RWPE2 (cell line): ENCODE results near the gene MYF6.
A peak's percentile ranks its signal among the peaks of the same experiment; 100 is the strongest.

ENCODE experiments used
- ATAC-seq: fragments of 200-7000 bp; cut with Tn5 transposase; 3 replicates; pipeline ENCODE4 v1.9.1; 2021; ENCODE audit warnings: low read depth
- DNase-seq: peaks from one replicate; pipeline ENCODE4 v3.0.0-alpha.2; 2020; ENCODE audit warnings: low spot score
- H3K27ac ChIP-seq: fragments of 450-650 bp; 2 replicates; pipeline ENCODE4 v1.5.1; 2017; ENCODE audit warnings: mild to moderate bottlenecking; ENCODE audit not compliant: poor library complexity, severe bottlenecking
- H3K27me3 ChIP-seq: fragments of 250-450 bp; sonication (Bioruptor Pico); 2 replicates; pipeline ENCODE4 v1.5.1; 2021; ENCODE audit warnings: mild to moderate bottlenecking, moderate library complexity; ENCODE audit not compliant: insufficient read depth, poor library complexity, severe bottlenecking
- H3K36me3 ChIP-seq: fragments of 250-450 bp; sonication (Bioruptor Pico); 2 replicates; pipeline ENCODE4 v1.5.1; 2020; ENCODE audit warnings: low read depth, mild to moderate bottlenecking, moderate library complexity
- H3K4me1 ChIP-seq: fragments of 250-450 bp; sonication (Bioruptor Pico); 2 replicates; pipeline ENCODE4 v1.5.1; 2021; ENCODE audit warnings: mild to moderate bottlenecking, moderate library complexity; ENCODE audit not compliant: insufficient read depth, poor library complexity, severe bottlenecking
- H3K4me3 ChIP-seq: fragments of 250-450 bp; sonication (Bioruptor Pico); 2 replicates; pipeline ENCODE4 v1.5.1; 2021; ENCODE audit warnings: mild to moderate bottlenecking, moderate library complexity; ENCODE audit not compliant: severe bottlenecking
- H3K9me3 ChIP-seq: fragments of 250-450 bp; sonication (Bioruptor Pico); 2 replicates; pipeline ENCODE4 v1.5.1; 2021; ENCODE audit warnings: mild to moderate bottlenecking, moderate library complexity; ENCODE audit not compliant: severe bottlenecking
- CTCF ChIP-seq: fragments of 450-650 bp; IDR thresholded peaks from one replicate; pipeline ENCODE4 v1.5.1; 2017; ENCODE audit warnings: mild to moderate bottlenecking, moderate library complexity; ENCODE audit not compliant: poor library complexity, severe bottlenecking

MYF6 gene

DNA sequence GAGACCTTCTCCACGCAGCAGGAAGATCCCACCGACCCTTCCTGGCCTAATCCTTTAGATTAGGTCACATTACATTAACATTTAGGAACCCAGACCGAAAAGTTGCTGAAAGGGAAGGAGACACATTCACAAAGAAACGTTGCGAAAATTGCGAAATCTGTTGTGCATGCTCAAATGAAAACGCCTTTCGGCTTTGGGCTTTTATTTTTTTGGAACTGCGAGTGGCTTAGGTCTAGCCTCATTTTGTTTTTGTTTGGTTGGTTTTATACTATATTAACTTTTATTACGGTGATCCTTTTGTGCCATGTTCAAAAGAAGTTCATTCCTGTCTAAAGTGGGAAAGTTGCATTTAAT, 1.5 kb downstream of the MYF6 start:
- Histone ChIP-seq H3K9me3 (no peaks in the 10 kb centered on the region), H3K4me1 (no peaks in the 10 kb centered on the region), H3K4me3 (no peak overlapping the region), H3K27ac (no peak overlapping the region), H3K27me3 (peaks cover 5% of the 10 kb centered on the region), H3K36me3 (no peaks in the 10 kb centered on the region)
- TF ChIP-seq CTCF = no peak
- ATAC-seq (no peak), DNase-seq (no peak)

DNA sequence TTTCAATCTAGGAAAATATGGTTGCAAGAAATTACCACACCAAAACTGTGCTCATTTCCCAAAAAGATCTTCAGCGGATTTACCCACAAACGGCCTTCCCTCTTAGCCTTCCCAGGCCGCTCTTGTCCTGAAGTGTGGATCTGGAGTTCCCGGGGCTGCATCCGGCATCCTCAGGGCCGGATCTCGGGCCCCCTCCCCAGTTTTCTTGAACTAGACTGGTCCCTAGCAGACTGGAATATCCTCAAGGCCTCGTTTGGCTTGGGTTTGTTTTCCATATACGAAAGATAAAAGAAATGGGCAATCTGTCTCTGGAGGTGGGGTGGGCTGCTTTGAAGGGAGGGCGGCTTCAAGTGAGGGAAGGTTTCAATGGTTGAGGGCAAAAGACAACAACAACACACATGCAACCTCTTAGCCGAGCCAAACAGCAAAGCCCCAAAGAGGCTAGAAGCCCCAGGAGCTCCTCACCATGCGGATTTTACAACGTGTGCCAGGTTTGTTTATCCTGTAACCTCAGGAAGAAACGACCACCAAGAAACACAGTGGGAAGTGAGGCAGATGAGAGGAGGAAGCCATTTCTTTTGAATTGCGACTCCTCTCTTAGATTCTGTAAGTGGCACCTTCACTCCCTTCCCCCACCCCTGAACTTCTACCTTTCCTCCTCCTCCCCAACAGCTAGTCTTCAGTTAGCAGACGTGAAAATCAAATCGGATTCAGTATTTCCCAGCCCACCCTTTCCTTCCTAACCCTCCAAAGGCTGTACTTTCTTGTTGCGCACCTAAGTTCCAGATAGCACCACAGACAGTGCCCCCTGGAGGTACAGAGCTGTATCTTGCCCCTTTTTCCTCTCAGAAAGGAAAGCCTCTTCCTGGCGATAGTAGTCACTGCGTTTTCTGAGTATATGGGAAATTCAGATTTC, 2.6 kb downstream of the MYF6 start:
- no peaks in the 10 kb centered on the region for H3K4me1 ChIP-seq
- no peak overlapping the region for H3K27ac ChIP-seq
- H3K4me3 ChIP-seq = no peak overlapping the region
- no peaks in the 10 kb centered on the region for H3K36me3 ChIP-seq
- no peaks in the 10 kb centered on the region for H3K9me3 ChIP-seq
- ATAC-seq (no peak), DNase-seq (no peak)
- peak; percentile 32 for TF ChIP-seq CTCF
- peaks cover 5% of the 10 kb centered on the region for H3K27me3 ChIP-seq

DNA sequence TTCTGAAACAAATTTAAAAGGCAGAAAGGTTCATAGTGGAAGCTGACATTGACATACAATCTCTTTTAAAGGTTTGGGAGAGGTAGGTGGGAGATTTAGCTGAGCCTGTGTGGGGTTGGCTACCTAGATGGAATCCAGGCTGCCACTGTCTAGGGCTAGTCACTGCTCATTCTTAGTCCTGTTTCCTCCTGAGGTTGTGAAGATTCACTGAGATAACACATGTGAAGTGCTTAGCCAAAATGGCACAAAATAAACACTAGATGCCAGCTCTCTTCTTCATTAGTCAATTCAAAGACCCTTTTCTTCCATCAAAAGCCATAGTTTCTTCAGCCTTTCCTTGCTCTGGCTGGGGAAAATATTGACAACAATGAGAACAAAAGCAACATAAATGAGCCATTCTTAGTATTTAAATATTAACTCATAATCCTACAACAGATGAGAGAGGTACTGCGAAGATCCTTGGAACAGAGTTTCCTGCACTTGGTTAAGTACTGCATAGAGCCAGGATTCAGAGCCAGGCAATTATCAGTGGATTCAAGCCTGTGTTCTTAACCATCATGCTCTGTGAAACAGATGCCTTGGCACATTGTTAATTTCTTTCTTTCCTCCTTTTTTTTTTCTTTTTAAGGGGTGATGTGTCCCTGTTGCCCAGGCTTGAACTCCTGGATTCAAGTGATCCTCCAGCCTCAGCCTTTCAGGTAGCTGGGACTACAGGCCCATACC, 3.5 kb downstream of the MYF6 start:
- H3K4me3 ChIP-seq = no peak overlapping the region
- no peak for TF ChIP-seq CTCF
- no peak for ATAC-seq
- H3K9me3 ChIP-seq = no peaks in the 10 kb centered on the region
- no peak overlapping the region for H3K27ac ChIP-seq
- DNase-seq = no peak
- no peaks in the 10 kb centered on the region for H3K36me3 ChIP-seq
- peaks cover 5% of the 10 kb centered on the region for H3K27me3 ChIP-seq
- H3K4me1 ChIP-seq = no peaks in the 10 kb centered on the region

DNA sequence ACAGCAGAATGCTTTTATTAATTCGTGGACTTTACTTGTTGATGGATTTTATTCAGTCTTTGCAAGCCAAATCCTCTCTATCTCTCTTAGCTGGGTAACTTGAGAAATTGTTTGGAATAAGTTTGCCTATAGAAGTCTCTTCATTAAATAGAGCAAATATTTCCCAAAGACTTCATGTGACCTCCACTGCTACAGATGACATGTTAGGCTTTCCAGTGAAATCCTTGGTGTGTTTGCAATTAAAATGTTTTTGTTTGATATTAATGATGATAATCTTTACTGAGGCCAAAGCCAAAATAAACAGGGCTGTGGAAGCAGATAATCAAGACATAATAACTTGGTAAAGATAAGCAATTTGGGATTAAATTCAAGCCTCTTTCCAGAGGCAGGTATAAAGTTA, 4.4 kb downstream of the MYF6 start:
- H3K36me3 ChIP-seq = no peaks in the 10 kb centered on the region
- TF ChIP-seq CTCF = no peak
- no peak for DNase-seq
- H3K27me3 ChIP-seq = peaks cover 4% of the 10 kb centered on the region
- H3K9me3 ChIP-seq = no peaks in the 10 kb centered on the region
- H3K4me1 ChIP-seq = no peaks in the 10 kb centered on the region
- no peak for ATAC-seq
- H3K27ac ChIP-seq = no peak overlapping the region
- H3K4me3 ChIP-seq = no peak overlapping the region

DNA sequence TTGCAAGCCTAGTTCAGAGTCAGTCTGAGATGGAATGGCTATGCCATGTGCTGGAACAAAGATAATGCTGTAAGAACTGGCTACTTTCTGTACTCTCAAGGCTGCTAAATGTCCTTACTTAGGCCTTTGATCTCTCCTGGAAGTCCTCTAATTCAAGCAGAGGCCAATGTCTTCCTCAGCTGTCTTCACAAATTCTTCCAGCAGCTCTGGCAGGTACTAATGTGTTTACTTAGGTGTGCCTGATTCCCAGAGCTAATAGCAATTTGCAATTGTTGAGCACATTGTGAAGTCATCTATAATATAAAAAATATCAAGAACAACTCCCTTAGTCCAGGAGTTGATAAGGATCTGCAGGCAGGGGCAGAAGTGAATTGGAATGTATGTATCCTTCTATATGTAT, 5.4 kb downstream of the MYF6 start:
- H3K4me1 ChIP-seq = no peaks in the 10 kb centered on the region
- H3K4me3 ChIP-seq = no peak overlapping the region
- peaks cover 4% of the 10 kb centered on the region for H3K27me3 ChIP-seq
- TF ChIP-seq CTCF = no peak
- no peaks in the 10 kb centered on the region for H3K36me3 ChIP-seq
- no peak overlapping the region for H3K27ac ChIP-seq
- ATAC-seq (no peak), DNase-seq (no peak)
- no peaks in the 10 kb centered on the region for H3K9me3 ChIP-seq
